Mesodermal cell (in vitro differentiated cells): Measurements from ENCODE around the gene GPR55.

Experiments
- H3K27ac ChIP-seq: 2 replicates; pipeline ENCODE4 v1.7.0; 2013; ENCODE audit warnings: mild to moderate bottlenecking, low read depth, low read length, moderate library complexity; ENCODE audit not compliant: severe bottlenecking
- H3K36me3 ChIP-seq: 2 replicates; pipeline ENCODE4 v1.7.1; 2013; ENCODE audit warnings: mild to moderate bottlenecking, low read length, moderate library complexity; ENCODE audit not compliant: control insufficient read depth, insufficient read depth
- H3K4me1 ChIP-seq: one replicate; pipeline ENCODE4 v1.7.1; 2013; ENCODE audit warnings: mild to moderate bottlenecking, low read length; ENCODE audit not compliant: insufficient read depth, control insufficient read depth, poor library complexity, severe bottlenecking
- H3K4me3 ChIP-seq: 2 replicates; pipeline ENCODE4 v1.7.0; 2013; ENCODE audit warnings: low read length, control low read depth, mild to moderate bottlenecking; ENCODE audit not compliant: insufficient read depth, poor library complexity, severe bottlenecking; ENCODE audit errors: extremely low read depth
- H3K9me3 ChIP-seq: 2 replicates; pipeline ENCODE4 v1.7.1; 2013; ENCODE audit warnings: mild to moderate bottlenecking, low read length, moderate library complexity; ENCODE audit not compliant: control insufficient read depth
- WGBS, 2 experiments: methylation state at CpG; one replicate each; pipeline ENCODE4 v1.1.5; 2013; ENCODE audit warnings: missing lambda C conversion rate in 2 of 2; ENCODE audit not compliant: insufficient coverage in 2 of 2; 5-methylcytosine and 5-hydroxymethylcytosine counted together

Gene GPR55

GRCh38 chr2:230871361-230872150, 53.5 kb downstream of the GPR55 start:
- H3K27ac ChIP-seq, result no peak overlapping the region
- peaks cover 54% of the 10 kb centered on the region for H3K36me3 ChIP-seq
- peaks cover 57% of the 10 kb centered on the region for H3K4me1 ChIP-seq
- WGBS, 2 experiments, result 89 to 93% methylated on average over 11 to 12 of the region's 17 CpGs
- H3K9me3 ChIP-seq, result no peaks in the 10 kb centered on the region
- H3K4me3 ChIP-seq, result no peak overlapping the region

DNA sequence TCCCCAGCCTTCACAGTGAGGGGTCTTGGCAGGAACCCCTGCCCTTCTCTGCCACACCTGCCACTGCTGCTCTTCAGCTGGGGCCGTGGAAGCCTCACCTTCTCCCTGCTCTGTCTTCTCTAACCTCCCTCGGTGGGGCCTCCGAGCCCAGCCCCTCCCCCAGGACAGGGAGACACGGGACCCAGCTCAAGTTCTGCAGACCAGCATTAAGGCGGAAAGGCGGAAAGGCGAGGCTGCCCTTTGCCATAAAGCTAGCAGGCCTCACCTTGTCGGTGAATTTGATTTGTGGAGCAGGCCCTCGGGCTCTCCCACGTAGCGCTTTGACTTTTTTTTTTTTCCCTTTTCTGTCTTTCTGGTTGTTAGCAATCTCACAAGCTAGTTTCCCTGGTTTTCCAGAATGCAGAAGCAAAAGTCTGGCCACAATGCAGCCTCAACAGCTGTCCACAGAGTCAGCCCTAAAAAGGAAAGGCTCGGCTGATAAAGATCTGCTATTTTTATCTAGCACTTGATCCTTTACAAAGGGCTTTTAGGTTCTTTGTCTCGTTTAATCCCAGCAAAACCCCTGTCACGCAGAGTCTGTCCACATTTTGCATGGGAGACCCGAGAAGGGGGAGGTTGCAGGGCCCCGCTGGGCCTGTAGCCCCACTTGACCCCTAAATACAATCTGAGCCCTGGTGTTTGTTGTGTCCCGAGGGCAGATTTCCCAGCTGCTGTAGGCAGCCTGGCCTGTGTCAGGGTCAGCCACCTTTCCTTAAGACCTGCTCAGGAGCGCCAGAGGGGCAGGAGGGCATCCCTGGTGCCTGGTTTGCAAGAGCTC, 54.3 kb downstream of the GPR55 start:
- Histone ChIP-seq H3K36me3 (peaks cover 48% of the 10 kb centered on the region), H3K9me3 (no peaks in the 10 kb centered on the region), H3K27ac (peak overlapping the region; percentile 80), H3K4me3 (no peak overlapping the region), H3K4me1 (peaks cover 61% of the 10 kb centered on the region)
- WGBS, 2 experiments, result 69 to 71% methylated on average over 17 to 18 of the region's 18 CpGs

DNA sequence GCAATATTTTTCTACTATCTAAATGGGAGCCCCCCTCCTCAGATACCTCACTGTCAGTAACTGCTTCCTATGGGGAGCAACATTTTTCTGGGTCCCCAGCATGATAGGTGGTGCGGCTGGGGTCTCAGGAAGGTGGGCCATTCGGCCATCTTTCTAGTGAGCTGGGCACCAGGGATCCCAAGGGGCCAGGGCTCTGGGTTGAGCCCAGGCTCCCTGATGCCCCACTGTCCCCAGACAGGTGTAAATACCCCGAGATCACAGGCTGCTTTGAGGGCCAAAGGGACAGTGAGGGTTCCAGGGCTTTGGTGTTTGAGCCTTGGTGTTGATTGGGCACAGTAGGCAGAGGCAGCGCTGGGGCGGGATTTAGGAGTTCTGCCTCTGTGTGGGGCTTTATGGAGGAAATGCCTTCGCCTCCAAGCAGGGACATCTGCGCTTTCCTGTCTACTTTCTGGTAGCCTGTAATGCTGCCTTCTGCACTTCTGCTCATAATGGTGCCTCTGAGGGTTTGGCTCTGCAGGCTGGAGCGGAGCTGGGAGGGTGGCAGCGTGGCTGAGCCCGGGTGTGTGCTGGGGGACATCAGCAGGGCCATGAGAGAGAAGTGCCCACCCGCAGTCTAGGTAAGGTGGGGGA, 55.0 kb downstream of the GPR55 start:
- Histone ChIP-seq H3K27ac (peak overlapping the region; percentile 80), H3K4me3 (no peak overlapping the region), H3K4me1 (peaks cover 61% of the 10 kb centered on the region), H3K9me3 (no peaks in the 10 kb centered on the region), H3K36me3 (peaks cover 41% of the 10 kb centered on the region)
- WGBS, 2 experiments, result 84 to 88% methylated on average over 7 to 11 of the region's 11 CpGs

- peaks cover 62% of the 10 kb centered on the region for H3K4me1 ChIP-seq
- peak overlapping the region; percentile 80 for H3K27ac ChIP-seq
- peaks cover 33% of the 10 kb centered on the region for H3K36me3 ChIP-seq
- 41 to 42% methylated on average over 12 to 14 of the region's 19 CpGs for WGBS, 2 experiments
- no peak overlapping the region for H3K4me3 ChIP-seq
- H3K9me3 ChIP-seq, result no peaks in the 10 kb centered on the region
Measured at GRCh38 chr2:230868947-230869913, 55.8 kb downstream of the GPR55 start.

DNA sequence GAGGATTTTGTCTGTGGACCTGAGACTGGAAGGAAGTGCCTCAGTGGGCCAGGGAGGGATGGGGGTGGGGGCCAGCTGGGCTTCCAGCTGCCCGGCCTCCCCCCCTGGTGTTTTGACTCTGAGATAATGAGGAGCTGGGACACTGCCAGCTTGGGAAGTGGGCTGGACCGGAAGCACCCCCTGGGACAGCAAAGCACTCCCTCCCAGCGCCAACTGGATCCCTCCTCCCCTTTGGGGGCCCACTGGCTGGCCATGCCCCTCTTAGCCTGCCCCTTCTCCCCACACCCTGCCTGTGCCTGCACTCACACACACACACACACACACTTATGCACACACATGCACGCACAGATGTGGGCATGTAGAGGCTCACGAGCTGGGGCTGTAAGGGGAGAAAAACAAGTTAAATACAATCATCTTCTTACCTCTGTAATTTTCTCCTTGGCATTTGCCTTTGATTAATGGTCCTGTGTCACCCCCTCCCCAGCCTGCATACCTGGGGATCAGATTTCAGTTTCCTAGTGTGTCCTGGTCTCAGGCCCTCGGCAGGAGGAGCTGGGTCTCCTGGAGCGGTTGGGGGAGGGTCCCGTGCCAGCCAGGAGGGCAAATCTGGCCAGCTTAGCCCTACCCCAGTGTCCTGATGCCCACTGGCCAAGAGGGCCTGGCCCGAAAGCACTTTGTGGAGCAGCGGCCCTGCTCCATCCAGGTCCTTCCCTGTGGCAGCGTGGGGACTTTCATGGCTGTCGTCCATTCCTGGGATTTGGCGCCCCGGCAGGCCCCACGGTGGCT, 56.7 kb downstream of the GPR55 start:
- Histone ChIP-seq H3K36me3 (peaks cover 25% of the 10 kb centered on the region), H3K9me3 (no peaks in the 10 kb centered on the region), H3K4me1 (peaks cover 65% of the 10 kb centered on the region), H3K27ac (peak overlapping the region; percentile 49), H3K4me3 (no peak overlapping the region)
- WGBS, 2 experiments, result 16 to 26% methylated on average over 9 to 11 of the region's 15 CpGs

DNA sequence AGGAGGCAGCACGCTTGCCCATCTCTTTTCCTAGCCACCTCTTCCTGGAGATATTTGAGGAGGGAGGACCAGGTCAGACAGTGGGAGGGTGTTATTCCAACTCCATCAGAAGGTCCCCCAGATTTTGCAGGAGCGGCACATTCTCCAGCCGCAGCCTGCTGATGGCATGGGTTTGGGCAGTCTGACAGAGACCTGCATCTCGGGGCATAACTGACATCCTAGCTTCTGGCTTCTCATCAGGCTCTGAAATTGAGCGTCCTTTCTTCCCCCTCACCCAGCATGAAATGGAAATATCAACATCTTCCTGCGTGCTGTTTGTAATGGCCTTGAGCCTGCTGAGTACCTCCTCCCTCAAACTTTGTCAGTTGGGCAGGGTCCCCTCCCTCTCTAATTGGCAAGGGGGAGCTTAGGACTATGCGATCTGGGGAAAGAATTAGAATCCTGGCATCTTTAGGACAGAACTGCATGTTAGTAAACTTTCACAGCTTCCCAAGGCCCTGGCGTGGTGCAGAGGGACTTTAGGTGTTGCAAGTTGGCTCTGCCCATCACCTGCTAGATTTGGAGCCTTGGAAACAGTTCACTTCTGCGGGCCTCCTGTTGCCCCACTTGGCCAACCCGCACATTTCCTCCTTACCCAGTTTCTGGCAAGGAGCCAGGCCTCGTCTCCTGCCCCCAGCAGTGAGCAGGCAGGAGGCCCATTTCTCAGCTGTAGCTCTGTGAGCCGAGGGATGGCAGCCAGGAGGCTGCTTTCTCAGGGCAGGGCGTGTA, 58.1 kb downstream of the GPR55 start:
- Histone ChIP-seq H3K4me1 (peaks cover 60% of the 10 kb centered on the region), H3K36me3 (peaks cover 10% of the 10 kb centered on the region), H3K9me3 (no peaks in the 10 kb centered on the region), H3K27ac (no peak overlapping the region), H3K4me3 (peak overlapping the region; percentile 86)
- 40 to 54% methylated on average over 9 of the region's 13 CpGs for WGBS, 2 experiments

- Histone ChIP-seq H3K9me3 (no peaks in the 10 kb centered on the region), H3K36me3 (peaks cover 3% of the 10 kb centered on the region), H3K27ac (peak overlapping the region; percentile 87), H3K4me1 (peaks cover 53% of the 10 kb centered on the region), H3K4me3 (peak overlapping the region; percentile 86)
- WGBS, 2 experiments, result 4% methylated on average over 16 to 27 of the region's 35 CpGs
Measured at GRCh38 chr2:230865766-230866755, 59.0 kb downstream of the GPR55 start.

GRCh38 chr2:230865307-230865765, 59.7 kb downstream of the GPR55 start:
- 1 to 2% methylated on average over 8 to 11 of the region's 24 CpGs for WGBS, 2 experiments
- H3K27ac ChIP-seq, result peak overlapping the region; percentile 87
- peaks cover 3% of the 10 kb centered on the region for H3K36me3 ChIP-seq
- H3K4me3 ChIP-seq, result peak overlapping the region; percentile 86
- no peaks in the 10 kb centered on the region for H3K9me3 ChIP-seq
- peaks cover 45% of the 10 kb centered on the region for H3K4me1 ChIP-seq
